ENCODE data around the gene B4GALNT4. TPM values are rescaled to one million over a fixed set of nuclear protein-coding genes. Genes with fewer than 3 reads are reported as not detected.

Gene B4GALNT4
- total RNA-seq, 3 donors from 2014 or later (not counting 1 experiment from before 2014, with no cell fraction given) = 0.66 to 1.5 (median 1.5) TPM

DNA sequence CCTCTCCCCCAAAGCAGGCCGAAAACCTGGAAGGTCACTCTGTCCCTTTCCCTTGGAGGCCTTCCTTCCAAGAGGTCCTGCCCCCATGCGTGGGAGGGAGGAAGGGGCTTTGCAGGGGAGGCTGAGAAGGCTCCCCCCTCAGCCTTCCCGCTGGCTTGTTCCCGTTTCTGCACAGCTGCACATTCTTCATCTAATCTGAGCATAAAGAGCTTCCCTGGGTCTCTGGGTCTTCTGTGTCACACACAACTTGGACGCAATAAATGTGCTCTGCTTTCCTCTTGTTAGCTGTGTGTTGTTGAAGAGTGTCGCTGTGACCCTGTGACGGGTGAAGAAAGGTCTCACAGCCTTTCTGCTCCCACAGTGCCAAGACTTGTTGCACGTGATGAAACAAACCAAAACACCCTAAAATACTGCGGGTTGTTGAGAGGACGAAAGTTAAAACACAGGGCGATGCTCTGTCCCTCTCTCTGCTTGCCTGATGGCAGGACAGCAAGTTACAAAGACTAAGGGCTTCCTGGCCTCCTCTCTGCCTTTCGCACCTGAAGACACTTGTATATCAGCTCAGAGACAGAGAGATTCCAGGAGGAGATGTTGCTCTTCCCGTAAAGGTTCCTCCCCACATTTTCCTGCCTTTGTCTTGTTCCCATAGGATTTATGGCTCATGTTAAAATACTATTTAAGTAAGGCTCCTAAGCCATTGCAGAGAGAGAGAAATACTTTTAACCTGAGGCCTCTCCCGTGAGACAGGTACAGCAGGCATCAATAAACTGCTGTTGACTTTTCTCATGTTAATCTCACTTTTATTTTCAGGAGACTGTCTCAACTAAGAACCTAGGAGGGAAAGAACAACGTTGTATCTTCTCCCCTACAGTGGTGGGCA, 33.3 kb upstream of the B4GALNT4 start:
- no peak for DNase-seq
- Histone ChIP-seq H3K9me3 (ENCODE audit: control insufficient read depth, insufficient read depth, low read length) (peaks cover 4% of the 10 kb centered on the region), H3K4me1 (ENCODE audit: control insufficient read depth, insufficient read depth, low read length) (peaks cover 49% of the 10 kb centered on the region), H3K36me3 (ENCODE audit: control insufficient read depth, insufficient read depth, low read length) (no peaks in the 10 kb centered on the region), H3K27me3 (ENCODE audit: control insufficient read depth, insufficient read depth, low read length) (no peaks in the 10 kb centered on the region), H3K27ac (ENCODE audit: low read length) (no peak overlapping the region), H3K4me3 (ENCODE audit: low read length) (no peak overlapping the region)
- no peaks in the 10 kb centered on the region for H3K27me3 Mint-ChIP-seq (ENCODE audit: low read depth in 2 of 2)
- intact Hi-C loops (cut with micrococcal nuclease) = no loop called here
- H3K4me1 Mint-ChIP-seq = peaks cover 57 to 61% of the 10 kb centered on the region in 2 donors
- no peak for ATAC-seq
- 52% methylated on average over 12 of the region's 15 CpGs for WGBS (ENCODE audit: insufficient coverage)
- TF ChIP-seq, protein P1, sequence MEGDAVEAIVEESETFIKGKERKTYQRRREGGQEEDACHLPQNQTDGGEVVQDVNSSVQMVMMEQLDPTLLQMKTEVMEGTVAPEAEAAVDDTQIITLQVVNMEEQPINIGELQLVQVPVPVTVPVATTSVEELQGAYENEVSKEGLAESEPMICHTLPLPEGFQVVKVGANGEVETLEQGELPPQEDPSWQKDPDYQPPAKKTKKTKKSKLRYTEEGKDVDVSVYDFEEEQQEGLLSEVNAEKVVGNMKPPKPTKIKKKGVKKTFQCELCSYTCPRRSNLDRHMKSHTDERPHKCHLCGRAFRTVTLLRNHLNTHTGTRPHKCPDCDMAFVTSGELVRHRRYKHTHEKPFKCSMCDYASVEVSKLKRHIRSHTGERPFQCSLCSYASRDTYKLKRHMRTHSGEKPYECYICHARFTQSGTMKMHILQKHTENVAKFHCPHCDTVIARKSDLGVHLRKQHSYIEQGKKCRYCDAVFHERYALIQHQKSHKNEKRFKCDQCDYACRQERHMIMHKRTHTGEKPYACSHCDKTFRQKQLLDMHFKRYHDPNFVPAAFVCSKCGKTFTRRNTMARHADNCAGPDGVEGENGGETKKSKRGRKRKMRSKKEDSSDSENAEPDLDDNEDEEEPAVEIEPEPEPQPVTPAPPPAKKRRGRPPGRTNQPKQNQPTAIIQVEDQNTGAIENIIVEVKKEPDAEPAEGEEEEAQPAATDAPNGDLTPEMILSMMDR (IDR thresholded peaks at IDR 0.05) = no peak
- no peak overlapping the region for H3K4me3 Mint-ChIP-seq
- H3K27ac Mint-ChIP-seq = peak overlapping the region; percentile 71 to 77
- no peaks in the 10 kb centered on the region for H3K36me3 Mint-ChIP-seq
- no peaks in the 10 kb centered on the region for H3K9me3 Mint-ChIP-seq

DNA sequence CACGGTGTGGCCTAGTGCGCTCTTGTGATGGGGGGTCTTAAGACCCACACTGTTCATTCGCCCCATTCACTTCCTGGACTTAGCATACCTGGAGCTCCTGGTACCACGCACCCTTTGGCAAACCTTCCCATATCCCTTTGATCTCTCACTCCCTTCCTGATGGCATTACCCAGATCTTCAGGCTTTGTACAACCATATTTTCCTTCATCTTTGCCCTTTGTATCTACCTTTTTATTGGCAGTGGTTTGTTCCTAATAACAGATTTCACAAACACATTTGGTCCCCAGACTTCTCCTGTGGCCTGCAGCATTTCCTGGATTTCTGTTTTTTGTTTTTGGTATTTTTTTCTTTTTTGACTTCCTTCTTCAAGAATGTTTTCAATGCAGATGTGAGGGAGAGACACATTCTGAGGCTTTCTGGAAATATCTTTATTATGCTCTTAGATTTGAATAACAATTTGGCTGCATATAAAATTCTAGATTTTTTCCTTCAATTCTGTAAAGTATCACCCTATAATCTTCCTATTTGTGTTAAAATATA, 32.6 kb upstream of the B4GALNT4 start:
- intact Hi-C loops (cut with micrococcal nuclease) = no loop called here
- H3K36me3 Mint-ChIP-seq = no peaks in the 10 kb centered on the region
- H3K36me3 ChIP-seq (ENCODE audit: control insufficient read depth, insufficient read depth, low read length) = no peaks in the 10 kb centered on the region
- H3K4me3 ChIP-seq (ENCODE audit: low read length) = no peak overlapping the region
- no peaks in the 10 kb centered on the region for H3K9me3 Mint-ChIP-seq
- no peaks in the 10 kb centered on the region for H3K27me3 ChIP-seq (ENCODE audit: control insufficient read depth, insufficient read depth, low read length)
- H3K27ac ChIP-seq (ENCODE audit: low read length) = no peak overlapping the region
- TF ChIP-seq, protein P1 (IDR thresholded peaks at IDR 0.05) = no peak
- peaks cover 57 to 61% of the 10 kb centered on the region in 2 donors for H3K4me1 Mint-ChIP-seq
- DNase-seq (no peak), ATAC-seq (no peak)
- H3K4me3 Mint-ChIP-seq = no peak overlapping the region
- H3K27ac Mint-ChIP-seq = peak overlapping the region; percentile 71 to 77
- H3K4me1 ChIP-seq (ENCODE audit: control insufficient read depth, insufficient read depth, low read length) = peaks cover 47% of the 10 kb centered on the region
- H3K9me3 ChIP-seq (ENCODE audit: control insufficient read depth, insufficient read depth, low read length) = peaks cover 4% of the 10 kb centered on the region
- no peaks in the 10 kb centered on the region for H3K27me3 Mint-ChIP-seq (ENCODE audit: low read depth in 2 of 2)
- WGBS (ENCODE audit: insufficient coverage) = 79% methylated on average over 4 of the region's 4 CpGs

DNA sequence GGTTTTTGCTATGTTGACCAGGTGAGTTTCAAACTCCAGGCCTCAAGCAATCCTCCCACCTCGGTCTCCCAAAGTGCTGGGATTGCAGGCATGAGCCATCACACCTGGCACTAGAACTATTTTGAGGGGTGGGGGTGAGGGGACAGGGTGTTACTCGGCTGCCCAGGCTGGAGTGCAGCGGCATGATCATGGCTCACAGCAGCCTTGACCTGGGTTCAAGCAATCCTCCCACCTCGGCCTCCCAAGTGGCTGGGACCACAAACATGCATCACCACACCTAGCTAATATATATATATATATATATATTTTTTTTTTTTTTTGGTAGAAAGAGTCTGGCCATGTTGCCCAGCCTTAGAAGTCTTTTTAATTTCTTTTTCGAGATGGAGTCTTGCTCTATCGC, 31.6 kb upstream of the B4GALNT4 start:
- Histone ChIP-seq H3K27ac (ENCODE audit: low read length) (no peak overlapping the region), H3K9me3 (ENCODE audit: control insufficient read depth, insufficient read depth, low read length) (peaks cover 4% of the 10 kb centered on the region), H3K27me3 (ENCODE audit: control insufficient read depth, insufficient read depth, low read length) (no peaks in the 10 kb centered on the region), H3K4me3 (ENCODE audit: low read length) (no peak overlapping the region), H3K4me1 (ENCODE audit: control insufficient read depth, insufficient read depth, low read length) (peaks cover 43% of the 10 kb centered on the region), H3K36me3 (ENCODE audit: control insufficient read depth, insufficient read depth, low read length) (no peaks in the 10 kb centered on the region)
- no peak overlapping the region for H3K27ac Mint-ChIP-seq
- no peaks in the 10 kb centered on the region for H3K36me3 Mint-ChIP-seq
- peaks cover 57 to 60% of the 10 kb centered on the region in 2 donors for H3K4me1 Mint-ChIP-seq
- DNase-seq (no peak), ATAC-seq (no peak)
- H3K27me3 Mint-ChIP-seq (ENCODE audit: low read depth in 2 of 2) = no peaks in the 10 kb centered on the region
- H3K9me3 Mint-ChIP-seq = no peaks in the 10 kb centered on the region
- TF ChIP-seq, protein P1 (IDR thresholded peaks at IDR 0.05) = no peak
- intact Hi-C loops (cut with micrococcal nuclease) = no loop called here
- H3K4me3 Mint-ChIP-seq = no peak overlapping the region
- WGBS (ENCODE audit: insufficient coverage) = 89% methylated on average over 4 of the region's 6 CpGs
